WTC11 (cell line): Measurements from ENCODE around the gene FBXW10B.

Experiments
- ELF4 ChIP-seq: sonication (generic); formaldehyde crosslinking; IDR thresholded peaks from 2 replicates; pipeline ENCODE4 v1.8.1; 2022; ENCODE audit warnings: low read depth, mild to moderate bottlenecking, moderate library complexity, missing genetic modification reagents
- ESRRA ChIP-seq: sonication (generic); formaldehyde crosslinking; IDR thresholded peaks from 2 replicates; pipeline ENCODE4 v1.8.1; 2022; ENCODE audit warnings: mild to moderate bottlenecking, missing genetic modification reagents, borderline replicate concordance
- MYBL2 ChIP-seq: sonication (generic); formaldehyde crosslinking; IDR thresholded peaks from 2 replicates; pipeline ENCODE4 v1.8.1; 2023; ENCODE audit warnings: mild to moderate bottlenecking, moderate library complexity, missing genetic modification reagents
- OVOL2 ChIP-seq: fragments of 250-450 bp; sonication (Bioruptor Pico); IDR thresholded peaks from 2 replicates; pipeline ENCODE4 v1.9.0; 2021; ENCODE audit warnings: mild to moderate bottlenecking, borderline replicate concordance
- TCF7 ChIP-seq: sonication (generic); formaldehyde crosslinking; IDR thresholded peaks from 2 replicates; pipeline ENCODE4 v1.8.0; 2022; ENCODE audit warnings: mild to moderate bottlenecking, low read depth, missing genetic modification reagents, moderate library complexity
- USF2 ChIP-seq: sonication (generic); formaldehyde crosslinking; IDR thresholded peaks from 2 replicates; pipeline ENCODE4 v1.8.1; 2023; ENCODE audit warnings: mild to moderate bottlenecking, missing genetic modification reagents, moderate library complexity
- TF ChIP-seq, protein P1 (sequence below): fragments of 200-600 bp; IDR thresholded peaks from 2 replicates; pipeline ENCODE4 v1.8.0; 2022; ENCODE audit warnings: antibody characterized with exemption
- TF ChIP-seq, protein P2 (sequence below): fragments of 250-450 bp; sonication (Bioruptor Pico); IDR thresholded peaks from 2 replicates; pipeline ENCODE4 v1.9.0; 2021; ENCODE audit warnings: mild to moderate bottlenecking
- TF ChIP-seq, protein P3 (sequence below): sonication (generic); formaldehyde crosslinking; IDR thresholded peaks from 2 replicates; pipeline ENCODE4 v1.8.0; 2022; ENCODE audit warnings: mild to moderate bottlenecking, missing genetic modification reagents

GRCh38 chr17:15649861-15650421, 30.4 kb upstream of the FBXW10B start:
- no peak for TF ChIP-seq ESRRA (CRISPR knock-in tag)
- TF ChIP-seq, protein P1, sequence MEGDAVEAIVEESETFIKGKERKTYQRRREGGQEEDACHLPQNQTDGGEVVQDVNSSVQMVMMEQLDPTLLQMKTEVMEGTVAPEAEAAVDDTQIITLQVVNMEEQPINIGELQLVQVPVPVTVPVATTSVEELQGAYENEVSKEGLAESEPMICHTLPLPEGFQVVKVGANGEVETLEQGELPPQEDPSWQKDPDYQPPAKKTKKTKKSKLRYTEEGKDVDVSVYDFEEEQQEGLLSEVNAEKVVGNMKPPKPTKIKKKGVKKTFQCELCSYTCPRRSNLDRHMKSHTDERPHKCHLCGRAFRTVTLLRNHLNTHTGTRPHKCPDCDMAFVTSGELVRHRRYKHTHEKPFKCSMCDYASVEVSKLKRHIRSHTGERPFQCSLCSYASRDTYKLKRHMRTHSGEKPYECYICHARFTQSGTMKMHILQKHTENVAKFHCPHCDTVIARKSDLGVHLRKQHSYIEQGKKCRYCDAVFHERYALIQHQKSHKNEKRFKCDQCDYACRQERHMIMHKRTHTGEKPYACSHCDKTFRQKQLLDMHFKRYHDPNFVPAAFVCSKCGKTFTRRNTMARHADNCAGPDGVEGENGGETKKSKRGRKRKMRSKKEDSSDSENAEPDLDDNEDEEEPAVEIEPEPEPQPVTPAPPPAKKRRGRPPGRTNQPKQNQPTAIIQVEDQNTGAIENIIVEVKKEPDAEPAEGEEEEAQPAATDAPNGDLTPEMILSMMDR = no peak
- no peak for TF ChIP-seq MYBL2
- TF ChIP-seq, protein P2, sequence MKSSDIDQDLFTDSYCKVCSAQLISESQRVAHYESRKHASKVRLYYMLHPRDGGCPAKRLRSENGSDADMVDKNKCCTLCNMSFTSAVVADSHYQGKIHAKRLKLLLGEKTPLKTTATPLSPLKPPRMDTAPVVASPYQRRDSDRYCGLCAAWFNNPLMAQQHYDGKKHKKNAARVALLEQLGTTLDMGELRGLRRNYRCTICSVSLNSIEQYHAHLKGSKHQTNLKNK (CRISPR knock-in tag) = no peak
- TF ChIP-seq, protein P3, sequence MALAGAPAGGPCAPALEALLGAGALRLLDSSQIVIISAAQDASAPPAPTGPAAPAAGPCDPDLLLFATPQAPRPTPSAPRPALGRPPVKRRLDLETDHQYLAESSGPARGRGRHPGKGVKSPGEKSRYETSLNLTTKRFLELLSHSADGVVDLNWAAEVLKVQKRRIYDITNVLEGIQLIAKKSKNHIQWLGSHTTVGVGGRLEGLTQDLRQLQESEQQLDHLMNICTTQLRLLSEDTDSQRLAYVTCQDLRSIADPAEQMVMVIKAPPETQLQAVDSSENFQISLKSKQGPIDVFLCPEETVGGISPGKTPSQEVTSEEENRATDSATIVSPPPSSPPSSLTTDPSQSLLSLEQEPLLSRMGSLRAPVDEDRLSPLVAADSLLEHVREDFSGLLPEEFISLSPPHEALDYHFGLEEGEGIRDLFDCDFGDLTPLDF (CRISPR knock-in tag) = no peak
- TF ChIP-seq ELF4 (CRISPR knock-in tag) = no peak
- TF ChIP-seq TCF7 (CRISPR knock-in tag) = no peak
- no peak for TF ChIP-seq OVOL2
- no peak for TF ChIP-seq USF2
